MM.1S (cell line): ENCODE measurements around the gene ZFP62.

Experiments
- EZH2phosphoT487 ChIP-seq: fragments of 300-600 bp; sonication (generic); IDR thresholded peaks from 2 replicates; pipeline ENCODE4 v1.6.1; 2018; ENCODE audit warnings: antibody characterized with exemption, low read length
- TF ChIP-seq, protein P1 (sequence below): fragments of 300-600 bp; sonication (generic); IDR thresholded peaks from 2 replicates; pipeline ENCODE4 v1.5.1; 2016; ENCODE audit warnings: antibody characterized with exemption, low read length, mixed read lengths

DNA sequence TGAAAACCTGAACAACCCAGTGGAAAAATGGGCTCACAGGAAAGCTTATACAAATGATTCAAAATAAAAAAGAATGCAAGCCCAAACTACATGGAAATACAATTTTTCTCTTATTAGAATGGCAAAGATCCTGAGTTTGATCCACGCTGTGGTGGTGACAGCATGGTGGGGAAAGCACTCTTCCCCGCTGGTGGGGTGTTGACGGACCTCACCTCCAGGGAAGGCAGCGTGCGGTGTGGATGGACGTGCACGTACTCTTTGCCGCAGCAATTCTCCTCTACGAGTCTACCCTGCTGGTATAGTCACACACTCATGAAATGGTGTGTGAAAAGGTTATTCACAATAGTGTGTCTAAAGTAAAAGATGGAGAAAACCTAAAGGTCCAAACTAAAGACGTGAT is 5.9 kb upstream of the ZFP62 start:
- TF ChIP-seq, protein P1, sequence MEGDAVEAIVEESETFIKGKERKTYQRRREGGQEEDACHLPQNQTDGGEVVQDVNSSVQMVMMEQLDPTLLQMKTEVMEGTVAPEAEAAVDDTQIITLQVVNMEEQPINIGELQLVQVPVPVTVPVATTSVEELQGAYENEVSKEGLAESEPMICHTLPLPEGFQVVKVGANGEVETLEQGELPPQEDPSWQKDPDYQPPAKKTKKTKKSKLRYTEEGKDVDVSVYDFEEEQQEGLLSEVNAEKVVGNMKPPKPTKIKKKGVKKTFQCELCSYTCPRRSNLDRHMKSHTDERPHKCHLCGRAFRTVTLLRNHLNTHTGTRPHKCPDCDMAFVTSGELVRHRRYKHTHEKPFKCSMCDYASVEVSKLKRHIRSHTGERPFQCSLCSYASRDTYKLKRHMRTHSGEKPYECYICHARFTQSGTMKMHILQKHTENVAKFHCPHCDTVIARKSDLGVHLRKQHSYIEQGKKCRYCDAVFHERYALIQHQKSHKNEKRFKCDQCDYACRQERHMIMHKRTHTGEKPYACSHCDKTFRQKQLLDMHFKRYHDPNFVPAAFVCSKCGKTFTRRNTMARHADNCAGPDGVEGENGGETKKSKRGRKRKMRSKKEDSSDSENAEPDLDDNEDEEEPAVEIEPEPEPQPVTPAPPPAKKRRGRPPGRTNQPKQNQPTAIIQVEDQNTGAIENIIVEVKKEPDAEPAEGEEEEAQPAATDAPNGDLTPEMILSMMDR, result no peak
- no peak for TF ChIP-seq EZH2phosphoT487
